ENCODE measurements around the gene SLC9A7. TPM values are rescaled to one million over a fixed set of nuclear protein-coding genes. Genes with fewer than 3 reads are reported as not detected.
A peak's percentile ranks its signal among the peaks of the same experiment; 100 is the strongest.

Gene SLC9A7
- total and polyA plus RNA-seq, 3 experiments from 2014 or later, result 0.63 to 26.7 (median 25.7) TPM

- Mint-ChIP-seq H3K4me1 (peaks cover 2 to 4% (median 2%) of the 10 kb centered on the region in 3 donors), H3K36me3 (peaks cover 0 to 2% (median 0%) of the 10 kb centered on the region in 3 donors), H3K4me3 (no peak overlapping the region), H3K27ac (no peak overlapping the region), H3K9me3 (no peaks in the 10 kb centered on the region), H3K27me3 (peaks cover 0 to 5% of the 10 kb centered on the region in 2 donors)
- H3K9me3 ChIP-seq (ENCODE audit: low read length), result no peaks in the 10 kb centered on the region
- no peak overlapping the region for H3K4me3 ChIP-seq (ENCODE audit: low read length)
- POLR2A ChIA-PET, result no interaction called here
- no peaks in the 10 kb centered on the region for H3K27me3 ChIP-seq (ENCODE audit: insufficient read depth, low read length, poor library complexity, severe bottlenecking)
- no peak for DNase-seq
- H3K27ac ChIP-seq (ENCODE audit: low read depth, low read length), result no peak overlapping the region
- H3K4me1 ChIP-seq (ENCODE audit: insufficient read depth, low read length), result no peaks in the 10 kb centered on the region
- CTCF ChIA-PET, result no interaction called here
- H3K36me3 ChIP-seq (ENCODE audit: insufficient read depth, low read length), result no peaks in the 10 kb centered on the region
Observed at GRCh38 chrX:46666831-46667230, 92.1 kb downstream of the SLC9A7 start.

- peaks cover 0 to 5% of the 10 kb centered on the region in 2 donors for H3K27me3 Mint-ChIP-seq
- DNase-seq, result no peak
- no peak overlapping the region for H3K27ac Mint-ChIP-seq
- H3K27me3 ChIP-seq (ENCODE audit: insufficient read depth, low read length, poor library complexity, severe bottlenecking), result no peaks in the 10 kb centered on the region
- H3K4me1 Mint-ChIP-seq, result peaks cover 2 to 4% (median 2%) of the 10 kb centered on the region in 3 donors
- ChIA-PET POLR2A (no interaction called here), CTCF (no interaction called here)
- H3K9me3 Mint-ChIP-seq, result no peaks in the 10 kb centered on the region
- H3K4me3 Mint-ChIP-seq, result no peak overlapping the region
- H3K36me3 Mint-ChIP-seq, result peaks cover 0 to 2% (median 0%) of the 10 kb centered on the region in 3 donors
- no peaks in the 10 kb centered on the region for H3K4me1 ChIP-seq (ENCODE audit: insufficient read depth, low read length)
- no peak overlapping the region for H3K4me3 ChIP-seq (ENCODE audit: low read length)
- no peaks in the 10 kb centered on the region for H3K9me3 ChIP-seq (ENCODE audit: low read length)
- H3K36me3 ChIP-seq (ENCODE audit: insufficient read depth, low read length), result no peaks in the 10 kb centered on the region
- no peak overlapping the region for H3K27ac ChIP-seq (ENCODE audit: low read depth, low read length)
Observed at GRCh38 chrX:46665232-46666152, 93.4 kb downstream of the SLC9A7 start.

- Mint-ChIP-seq H3K36me3 (no peaks in the 10 kb centered on the region), H3K27ac (no peak overlapping the region), H3K27me3 (peaks cover 0 to 3% of the 10 kb centered on the region in 2 donors), H3K9me3 (no peaks in the 10 kb centered on the region), H3K4me1 (peaks cover 2 to 4% (median 2%) of the 10 kb centered on the region in 3 donors), H3K4me3 (peak overlapping the region in 1 of 7 donors; percentile 69)
- ChIA-PET POLR2A (no interaction called here), CTCF (no interaction called here)
- Histone ChIP-seq H3K27me3 (ENCODE audit: insufficient read depth, low read length, poor library complexity, severe bottlenecking) (no peaks in the 10 kb centered on the region), H3K9me3 (ENCODE audit: low read length) (no peaks in the 10 kb centered on the region), H3K4me3 (ENCODE audit: low read length) (no peak overlapping the region), H3K36me3 (ENCODE audit: insufficient read depth, low read length) (no peaks in the 10 kb centered on the region), H3K27ac (ENCODE audit: low read depth, low read length) (no peak overlapping the region), H3K4me1 (ENCODE audit: insufficient read depth, low read length) (no peaks in the 10 kb centered on the region)
- DNase-seq, result no peak
Observed at GRCh38 chrX:46662188-46662958, 96.5 kb downstream of the SLC9A7 start.

- ChIA-PET POLR2A (no interaction called here), CTCF (no interaction called here)
- H3K27me3 Mint-ChIP-seq, result no peaks in the 10 kb centered on the region
- no peak for DNase-seq
- H3K36me3 ChIP-seq (ENCODE audit: insufficient read depth, low read length), result no peaks in the 10 kb centered on the region
- no peaks in the 10 kb centered on the region for H3K4me1 Mint-ChIP-seq
- H3K9me3 ChIP-seq (ENCODE audit: low read length), result no peaks in the 10 kb centered on the region
- H3K4me1 ChIP-seq (ENCODE audit: insufficient read depth, low read length), result no peaks in the 10 kb centered on the region
- H3K4me3 Mint-ChIP-seq, result no peak overlapping the region
- no peaks in the 10 kb centered on the region for H3K27me3 ChIP-seq (ENCODE audit: insufficient read depth, low read length, poor library complexity, severe bottlenecking)
- no peak overlapping the region for H3K27ac Mint-ChIP-seq
- H3K4me3 ChIP-seq (ENCODE audit: low read length), result no peak overlapping the region
- H3K36me3 Mint-ChIP-seq, result no peaks in the 10 kb centered on the region
- H3K27ac ChIP-seq (ENCODE audit: low read depth, low read length), result no peak overlapping the region
- H3K9me3 Mint-ChIP-seq, result no peaks in the 10 kb centered on the region
Observed at GRCh38 chrX:46653482-46653881, 105.4 kb downstream of the SLC9A7 start.

GRCh38 chrX:46649421-46650260, 109.3 kb downstream of the SLC9A7 start:
- no peaks in the 10 kb centered on the region for H3K9me3 ChIP-seq (ENCODE audit: low read length)
- Mint-ChIP-seq H3K27ac (no peak overlapping the region), H3K4me1 (peaks cover 0 to 3% (median 2%) of the 10 kb centered on the region in 3 donors), H3K4me3 (no peak overlapping the region), H3K27me3 (peaks cover 0 to 6% of the 10 kb centered on the region in 2 donors), H3K9me3 (no peaks in the 10 kb centered on the region), H3K36me3 (no peaks in the 10 kb centered on the region)
- POLR2A ChIA-PET, result no interaction called here
- no peaks in the 10 kb centered on the region for H3K27me3 ChIP-seq (ENCODE audit: insufficient read depth, low read length, poor library complexity, severe bottlenecking)
- CTCF ChIA-PET, result interaction anchor here (0.8 kb wide), 1 partner anchor 76 kb away, joined by 4 read pairs; no protein-coding TSS in a partner anchor
- no peak overlapping the region for H3K27ac ChIP-seq (ENCODE audit: low read depth, low read length)
- no peaks in the 10 kb centered on the region for H3K36me3 ChIP-seq (ENCODE audit: insufficient read depth, low read length)
- no peak for DNase-seq
- no peak overlapping the region for H3K4me3 ChIP-seq (ENCODE audit: low read length)
- H3K4me1 ChIP-seq (ENCODE audit: insufficient read depth, low read length), result no peaks in the 10 kb centered on the region

- Mint-ChIP-seq H3K27me3 (peaks cover 0 to 6% of the 10 kb centered on the region in 2 donors), H3K9me3 (no peaks in the 10 kb centered on the region)
Observed at GRCh38 chrX:46648660-46649059, 110.3 kb downstream of the SLC9A7 start.

GRCh38 chrX:46647251-46647650, 111.7 kb downstream of the SLC9A7 start:
- no peak overlapping the region for H3K4me3 ChIP-seq (ENCODE audit: low read length)
- no peaks in the 10 kb centered on the region for H3K27me3 ChIP-seq (ENCODE audit: insufficient read depth, low read length, poor library complexity, severe bottlenecking)
- peaks cover under 1 to 4% (median 2%) of the 10 kb centered on the region in 3 donors for H3K4me1 Mint-ChIP-seq
- ChIA-PET POLR2A (no interaction called here), CTCF (no interaction called here)
- H3K4me1 ChIP-seq (ENCODE audit: insufficient read depth, low read length), result no peaks in the 10 kb centered on the region
- DNase-seq, result no peak
- H3K9me3 Mint-ChIP-seq, result no peaks in the 10 kb centered on the region
- no peak overlapping the region for H3K27ac ChIP-seq (ENCODE audit: low read depth, low read length)
- H3K27me3 Mint-ChIP-seq, result peaks cover 0 to 6% of the 10 kb centered on the region in 2 donors
- no peaks in the 10 kb centered on the region for H3K36me3 Mint-ChIP-seq
- no peaks in the 10 kb centered on the region for H3K36me3 ChIP-seq (ENCODE audit: insufficient read depth, low read length)
- no peak overlapping the region for H3K27ac Mint-ChIP-seq
- H3K4me3 Mint-ChIP-seq, result no peak overlapping the region
- H3K9me3 ChIP-seq (ENCODE audit: low read length), result no peaks in the 10 kb centered on the region

More at GRCh38 chrX:46648660-46649059, 110.3 kb downstream of the SLC9A7 start:
- H3K27ac ChIP-seq (ENCODE audit: low read depth, low read length), result no peak overlapping the region
- no peaks in the 10 kb centered on the region for H3K36me3 Mint-ChIP-seq
- H3K27ac Mint-ChIP-seq, result no peak overlapping the region
- no peaks in the 10 kb centered on the region for H3K9me3 ChIP-seq (ENCODE audit: low read length)
- ChIA-PET POLR2A (no interaction called here), CTCF (no interaction called here)
- H3K4me1 ChIP-seq (ENCODE audit: insufficient read depth, low read length), result no peaks in the 10 kb centered on the region
- H3K36me3 ChIP-seq (ENCODE audit: insufficient read depth, low read length), result no peaks in the 10 kb centered on the region
- H3K4me3 Mint-ChIP-seq, result no peak overlapping the region
- no peaks in the 10 kb centered on the region for H3K27me3 ChIP-seq (ENCODE audit: insufficient read depth, low read length, poor library complexity, severe bottlenecking)
- H3K4me1 Mint-ChIP-seq, result peaks cover 0 to 3% (median 2%) of the 10 kb centered on the region in 3 donors
- DNase-seq, result no peak
- no peak overlapping the region for H3K4me3 ChIP-seq (ENCODE audit: low read length)

Measured in CD8-positive, alpha-beta memory T cell (primary cell).